HG02943 (cell line): Measurements from ENCODE around the gene FMNL3.
"Not testable (repeated sequence)": the region's sequence is repeated elsewhere in the genome, so short reads cannot be mapped to it uniquely, and the experiment has no call there.

Experiments used
- ATAC-seq: cut with Tn5 transposase; IDR thresholded peaks from one replicate; pipeline ENCODE4 v1.9.1; 2021; ENCODE audit warnings: mild to moderate bottlenecking, low read depth, moderate library complexity; ENCODE audit not compliant: unreplicated experiment

FMNL3 gene

GRCh38 chr12:49633703-49634345 lies 73.4 kb downstream of the FMNL3 start:
- ATAC-seq = no peak

- no peak for ATAC-seq
These were observed 74.1 kb downstream of the FMNL3 start for GRCh38 chr12:49632986-49633702.

DNA sequence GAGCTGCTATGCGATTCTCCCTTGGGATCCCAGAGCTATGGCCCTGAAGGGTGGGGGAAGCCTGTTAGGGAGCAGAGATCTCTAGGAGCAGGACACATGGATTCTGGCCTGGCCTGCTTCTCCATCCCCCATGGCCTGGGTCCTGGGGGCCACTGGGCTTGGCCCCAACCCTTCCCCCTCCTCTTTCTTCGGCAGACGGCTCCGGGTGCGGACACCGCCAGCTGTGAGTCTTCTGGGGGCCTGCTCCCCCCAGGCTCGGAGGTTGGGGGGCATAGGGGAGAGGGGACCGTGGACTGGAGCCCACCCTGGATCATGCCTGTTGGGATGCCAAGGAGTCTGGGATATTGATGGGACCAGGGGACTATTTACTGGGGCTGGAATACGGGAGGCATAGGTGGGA lies 74.8 kb downstream of the FMNL3 start:
- no peak for ATAC-seq

DNA sequence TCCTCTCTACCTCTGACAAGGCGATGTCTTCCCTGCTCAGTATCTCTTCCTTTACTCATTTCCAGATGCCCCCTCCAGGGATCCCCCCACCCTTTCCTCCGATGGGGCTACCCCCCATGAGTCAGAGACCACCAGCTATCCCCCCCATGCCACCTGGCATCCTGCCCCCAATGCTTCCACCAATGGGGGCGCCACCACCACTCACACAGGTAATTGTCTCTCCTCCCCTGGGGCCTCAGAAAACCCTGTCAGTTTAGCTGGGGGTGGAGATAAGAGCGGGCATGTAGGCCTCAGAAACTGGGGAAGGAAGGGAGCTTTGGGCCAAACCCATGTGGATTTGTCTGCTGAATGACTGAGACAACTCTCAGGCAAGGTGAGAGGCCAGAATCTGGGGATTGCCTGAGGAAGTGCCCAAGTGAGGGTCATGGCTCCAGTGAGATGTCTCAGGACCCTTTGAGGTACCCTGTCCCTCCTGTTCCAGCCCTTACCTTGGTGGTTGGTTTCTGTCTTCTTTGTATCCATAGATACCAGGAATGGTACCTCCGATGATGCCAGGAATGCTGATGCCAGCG lies 75.8 kb downstream of the FMNL3 start:
- no peak for ATAC-seq

DNA sequence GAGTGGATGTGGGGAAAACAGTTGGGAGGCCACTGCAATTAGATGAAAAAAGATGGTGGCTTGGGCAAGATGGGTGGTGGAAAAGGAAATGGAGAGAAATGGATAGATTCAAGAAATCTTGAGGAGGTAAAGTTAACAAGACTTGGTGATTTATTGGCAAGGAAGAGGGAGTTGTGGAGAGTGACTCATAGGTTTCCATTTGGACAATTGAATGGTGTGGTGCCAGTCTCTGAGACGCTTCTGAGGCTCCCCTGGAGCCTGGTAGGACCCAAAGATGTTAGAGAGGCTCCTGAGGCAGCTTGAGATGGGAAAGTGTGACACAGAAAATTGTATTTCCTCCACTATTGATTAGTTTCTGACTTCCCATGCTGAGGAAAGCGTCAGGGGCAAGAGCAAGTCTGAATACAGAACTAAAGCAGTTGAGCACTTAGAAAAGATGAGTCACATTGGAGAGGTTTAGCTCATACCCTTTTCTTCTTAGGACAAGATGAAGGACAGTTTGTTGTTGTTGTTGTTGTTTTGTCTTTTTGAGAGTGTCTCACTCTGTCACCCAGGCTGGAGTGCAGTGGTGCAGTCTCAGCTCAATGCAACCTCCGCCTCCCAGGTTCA lies 79.3 kb downstream of the FMNL3 start:
- ATAC-seq = no peak

DNA sequence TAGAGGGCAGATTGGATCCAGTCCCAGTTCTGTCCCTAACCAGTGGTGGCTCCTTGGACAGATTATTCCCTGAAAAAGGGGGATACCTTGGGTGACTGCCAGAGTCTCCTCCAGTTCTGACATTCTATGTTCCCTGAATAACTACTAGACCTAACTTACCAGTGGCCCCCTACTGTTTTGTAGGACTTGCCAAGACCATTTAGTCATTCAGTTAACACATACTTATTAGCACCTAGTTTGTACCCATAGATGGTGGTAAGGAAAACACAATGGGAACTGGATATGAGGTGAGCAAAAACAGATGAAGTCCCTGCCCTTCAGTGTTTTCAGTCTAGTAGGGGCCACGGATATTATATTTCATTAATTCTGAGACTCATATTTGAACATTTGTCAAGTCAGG lies 80.4 kb downstream of the FMNL3 start:
- no peak for ATAC-seq

DNA sequence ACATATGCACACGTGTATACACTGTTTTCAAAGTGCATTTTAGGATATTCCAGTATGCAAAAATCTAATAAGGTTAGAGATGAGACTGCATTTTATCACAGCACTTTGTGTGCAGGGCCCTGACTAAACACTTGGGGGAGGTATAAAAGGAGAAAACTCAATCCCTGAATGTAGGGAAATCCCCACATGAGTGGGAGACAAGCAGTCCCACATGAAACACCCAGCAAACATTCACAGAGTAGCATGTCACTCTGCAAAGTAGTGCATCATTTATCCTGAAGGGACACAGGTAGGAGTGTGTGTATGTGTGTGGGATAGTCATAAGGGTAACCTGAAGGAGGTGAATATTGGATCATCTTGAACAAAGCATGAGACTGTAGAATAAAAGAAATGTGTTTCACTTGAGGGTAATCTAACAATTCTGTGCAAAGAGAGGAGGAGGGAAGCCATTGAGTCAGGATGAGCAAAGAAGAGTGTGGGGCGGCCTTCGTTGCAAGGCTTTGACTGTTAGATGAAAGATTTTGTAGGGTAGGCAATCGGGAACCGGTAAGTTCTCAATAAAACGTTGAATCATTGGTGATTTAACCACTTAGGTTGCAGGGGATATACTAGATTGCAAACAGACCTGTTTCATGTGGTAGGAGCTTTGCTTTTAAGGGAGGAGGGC lies 80.9 kb downstream of the FMNL3 start:
- ATAC-seq = no peak

GRCh38 chr12:49624921-49625577 lies 82.2 kb downstream of the FMNL3 start:
- no peak for ATAC-seq

GRCh38 chr12:49623142-49623904 lies 83.9 kb downstream of the FMNL3 start, which contains the start of gene PRPF40B:
TSS of gene PRPF40B (plus strand) at chr12:49623561. CDS start at chr12:49623591, 30 bp downstream.
- ATAC-seq = peak; percentile 58

GRCh38 chr12:49622501-49623141 lies 84.6 kb downstream of the FMNL3 start:
- peak; percentile 35 for ATAC-seq

- no peak for ATAC-seq
These were observed 85.3 kb downstream of the FMNL3 start for GRCh38 chr12:49621651-49622500.

GRCh38 chr12:49619286-49619685 lies 87.9 kb downstream of the FMNL3 start:
- ATAC-seq = no peak

GRCh38 chr12:49618576-49618975 lies 88.6 kb downstream of the FMNL3 start:
- ATAC-seq = no peak

GRCh38 chr12:49616533-49617219 lies 90.5 kb downstream of the FMNL3 start:
- ATAC-seq = no peak

DNA sequence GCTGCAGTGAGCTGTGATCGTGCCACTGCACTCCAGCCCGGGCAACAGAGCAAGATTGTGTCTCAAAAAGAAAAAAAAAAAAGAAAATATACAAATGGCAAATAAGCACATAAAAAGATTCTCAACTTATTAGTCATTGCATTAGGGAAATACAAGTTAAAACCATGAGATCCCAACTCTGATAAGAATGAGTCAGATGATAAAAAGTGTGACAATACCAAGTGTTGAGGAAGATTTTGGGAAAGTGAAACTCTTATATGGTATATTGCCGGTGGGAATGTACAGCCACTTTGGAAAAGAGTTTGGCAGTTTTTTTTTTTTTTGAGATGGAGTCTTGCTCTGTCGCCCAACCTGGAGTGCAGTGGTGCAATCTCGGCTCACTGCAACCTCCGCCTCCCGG lies 91.5 kb downstream of the FMNL3 start:
- ATAC-seq = no peak

DNA sequence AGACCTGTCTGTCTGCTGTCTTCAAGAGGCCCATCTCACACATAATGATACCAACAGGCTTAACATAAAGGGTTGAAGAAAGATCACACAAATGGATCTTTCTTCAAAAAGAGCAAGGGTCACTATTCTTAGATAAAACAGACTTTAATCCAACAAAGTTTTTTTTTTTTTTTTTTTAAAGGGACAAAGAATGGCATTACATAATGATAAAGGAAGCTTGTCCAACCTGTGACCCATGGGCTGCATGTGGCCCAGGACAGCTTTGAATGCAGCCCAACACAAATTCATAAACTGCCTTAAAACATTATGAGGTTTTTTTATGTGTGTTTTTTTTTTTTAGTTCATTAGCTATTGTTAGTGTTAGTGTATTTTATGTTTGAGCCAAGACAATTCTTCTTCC lies 95.0 kb downstream of the FMNL3 start:
- no peak for ATAC-seq

DNA sequence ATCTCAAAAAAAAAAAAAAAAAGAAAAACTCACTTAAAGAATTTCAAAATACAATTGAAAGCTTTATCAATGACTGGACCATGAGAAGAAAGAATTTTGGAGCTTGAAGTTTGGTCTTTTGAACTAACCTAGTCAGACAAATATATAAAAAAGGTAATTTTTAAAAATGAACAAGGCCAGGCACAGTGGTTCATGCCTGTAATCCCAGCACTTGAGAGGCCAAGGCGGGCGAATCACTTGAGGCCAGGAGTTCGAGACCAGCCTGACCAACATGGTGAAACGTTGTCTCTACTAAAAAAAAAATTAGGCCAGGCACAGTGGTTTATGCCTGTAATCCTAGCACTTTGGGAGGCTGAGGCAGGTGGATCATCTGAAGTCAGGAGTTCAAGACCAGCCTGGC lies 96.4 kb downstream of the FMNL3 start:
- not testable (repeated sequence) for ATAC-seq

DNA sequence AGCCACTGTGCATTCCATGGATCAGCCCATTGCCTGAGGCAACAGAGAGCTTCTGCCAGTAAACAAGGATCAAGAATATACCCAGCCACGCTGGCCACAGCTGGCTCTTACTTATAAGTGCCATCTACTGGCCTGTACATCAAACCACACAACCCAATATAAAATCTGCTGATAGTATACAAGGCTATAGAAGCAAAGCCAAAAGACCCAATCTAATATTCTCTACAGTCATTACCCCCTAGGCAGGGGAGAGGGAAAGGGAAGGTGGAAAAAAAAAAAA lies 97.4 kb downstream of the FMNL3 start:
- ATAC-seq = no peak
